GM21515 (cell line): ENCODE results near the gene NUDCD3.
A peak's percentile ranks its signal among the peaks of the same experiment; 100 is the strongest.

Experiments
- ATAC-seq: cut with Tn5 transposase; IDR thresholded peaks from one replicate; pipeline ENCODE4 v1.9.1; 2021; ENCODE audit not compliant: unreplicated experiment

NUDCD3 gene

DNA sequence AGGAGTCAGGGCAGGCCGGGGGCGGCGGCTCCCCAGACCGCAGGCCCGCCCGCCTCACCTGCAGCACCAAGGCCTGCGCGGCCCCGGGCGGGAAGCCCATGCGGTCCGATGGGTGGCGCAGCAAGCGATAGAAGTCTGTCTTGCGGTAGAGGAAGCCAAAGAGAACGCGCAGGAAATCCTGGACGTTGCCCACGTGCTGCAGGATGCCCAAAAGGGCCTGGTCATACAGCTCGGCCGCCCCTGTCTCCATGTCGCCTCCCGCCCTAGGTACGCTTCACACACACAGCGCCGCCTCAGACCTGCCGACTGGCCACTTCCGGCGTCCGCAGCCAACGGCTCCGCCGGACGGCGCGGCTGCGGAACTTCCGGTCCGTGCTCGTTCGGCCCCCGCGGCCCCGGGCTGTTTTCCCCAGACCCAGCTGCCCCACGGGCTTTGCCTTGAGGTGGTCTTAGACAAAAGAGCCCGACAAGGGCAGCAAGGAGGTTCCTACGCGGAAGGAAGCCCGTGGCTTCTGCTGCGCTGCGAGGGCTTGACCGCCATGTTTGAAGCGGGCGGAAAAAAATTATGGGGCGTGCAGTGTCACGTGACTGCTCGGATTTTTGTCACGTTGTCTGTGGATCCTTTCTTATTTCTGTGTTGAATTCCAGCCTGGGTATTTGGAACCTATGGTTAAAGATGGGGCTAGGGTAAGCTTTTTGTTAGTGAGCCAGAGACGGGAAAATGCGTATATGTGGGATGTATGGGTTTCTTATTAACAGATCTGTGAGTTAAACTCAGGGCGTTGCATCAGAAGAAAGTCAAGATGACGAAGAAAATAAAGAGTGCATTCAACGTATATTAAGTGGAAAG, at the start of gene NUDCD3:
NUDCD3 (minus strand) TSS at position 308 of the 850 bp plus-strand sequence; CDS start at position 250, 58 bp downstream.
- ATAC-seq, result peak; percentile 91

DNA sequence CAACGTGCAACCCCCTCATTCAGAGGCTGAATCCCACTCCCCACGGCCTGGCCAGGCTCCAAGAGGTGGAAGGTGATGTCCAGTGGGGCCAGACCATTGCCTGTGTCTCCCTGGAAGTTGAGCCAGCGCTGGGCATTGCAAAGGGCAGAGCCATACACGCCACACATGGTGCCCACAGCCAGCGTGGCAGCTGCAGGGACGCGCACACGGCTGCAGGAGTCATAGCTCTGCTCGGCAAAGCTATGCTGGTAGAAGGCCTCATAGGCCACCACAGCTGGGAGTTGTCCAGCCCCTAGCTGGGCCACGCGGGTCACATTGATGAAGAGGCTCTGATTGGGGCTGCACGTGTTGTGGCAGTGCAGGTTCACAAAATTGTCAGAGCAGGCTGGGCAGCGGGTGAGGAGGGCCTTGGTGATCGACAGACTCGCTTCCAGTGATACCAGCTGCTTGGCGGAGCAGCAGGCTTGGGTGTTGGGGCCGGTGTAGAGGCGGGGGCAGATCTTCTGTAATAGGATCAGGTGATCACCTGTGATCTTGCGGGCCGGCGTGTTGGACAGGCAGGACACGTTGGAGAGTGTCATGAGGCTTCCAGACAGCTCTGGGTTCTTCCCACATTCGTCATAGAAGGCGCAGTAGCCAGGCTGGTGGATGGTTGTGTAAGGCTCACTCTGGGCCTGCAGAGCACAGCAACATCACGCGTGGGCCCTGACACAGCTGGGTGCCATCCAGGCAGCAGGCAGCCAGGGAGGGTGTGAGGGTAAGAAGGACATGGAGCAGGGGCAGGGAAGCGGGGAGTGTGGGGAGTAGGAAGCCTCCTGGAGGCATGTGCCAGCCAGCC, 49.4 kb upstream of the NUDCD3 start:
- ATAC-seq, result no peak

DNA sequence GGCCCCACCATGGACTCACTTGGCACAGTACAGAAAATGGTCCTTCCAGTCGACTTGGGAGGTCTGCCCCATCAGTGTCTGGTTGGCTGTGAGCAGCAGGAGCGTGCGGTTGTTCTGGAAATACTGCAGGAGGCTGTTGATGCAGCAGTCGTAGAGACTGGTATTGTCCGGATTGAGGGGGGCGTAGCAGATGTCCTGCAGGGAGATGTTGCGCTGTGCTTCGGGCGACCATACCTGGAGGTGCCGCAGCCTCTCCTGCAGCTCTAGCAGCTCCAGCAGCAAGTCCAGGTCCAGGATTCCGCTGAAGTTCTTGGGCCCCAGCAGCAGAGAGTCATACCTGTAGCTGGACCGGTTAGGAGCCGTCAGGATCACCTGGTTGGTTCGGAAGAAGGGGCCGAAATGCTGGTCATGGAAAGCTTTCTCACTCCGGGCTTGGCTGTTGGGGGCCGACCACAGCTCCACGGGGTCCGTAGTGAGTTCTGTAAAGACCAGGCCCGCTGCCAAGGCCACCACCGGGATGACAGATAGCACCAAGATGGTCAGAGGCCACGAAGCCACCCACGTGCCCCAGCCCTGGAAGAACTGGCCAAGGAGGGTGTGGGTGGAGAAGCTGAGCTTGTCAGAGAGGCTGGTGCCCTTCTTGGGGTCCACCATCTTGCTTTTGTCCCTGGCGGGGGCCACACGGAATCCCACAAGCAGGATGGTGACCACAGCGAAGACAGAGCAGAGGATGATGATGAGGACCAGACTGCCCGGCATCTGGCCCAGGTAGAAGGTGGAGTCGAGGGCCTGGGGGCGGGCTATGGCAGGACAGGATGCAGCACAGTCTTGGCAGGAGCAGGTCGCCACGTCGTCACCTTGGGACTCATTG, 48.6 kb upstream of the NUDCD3 start:
- no peak for ATAC-seq

DNA sequence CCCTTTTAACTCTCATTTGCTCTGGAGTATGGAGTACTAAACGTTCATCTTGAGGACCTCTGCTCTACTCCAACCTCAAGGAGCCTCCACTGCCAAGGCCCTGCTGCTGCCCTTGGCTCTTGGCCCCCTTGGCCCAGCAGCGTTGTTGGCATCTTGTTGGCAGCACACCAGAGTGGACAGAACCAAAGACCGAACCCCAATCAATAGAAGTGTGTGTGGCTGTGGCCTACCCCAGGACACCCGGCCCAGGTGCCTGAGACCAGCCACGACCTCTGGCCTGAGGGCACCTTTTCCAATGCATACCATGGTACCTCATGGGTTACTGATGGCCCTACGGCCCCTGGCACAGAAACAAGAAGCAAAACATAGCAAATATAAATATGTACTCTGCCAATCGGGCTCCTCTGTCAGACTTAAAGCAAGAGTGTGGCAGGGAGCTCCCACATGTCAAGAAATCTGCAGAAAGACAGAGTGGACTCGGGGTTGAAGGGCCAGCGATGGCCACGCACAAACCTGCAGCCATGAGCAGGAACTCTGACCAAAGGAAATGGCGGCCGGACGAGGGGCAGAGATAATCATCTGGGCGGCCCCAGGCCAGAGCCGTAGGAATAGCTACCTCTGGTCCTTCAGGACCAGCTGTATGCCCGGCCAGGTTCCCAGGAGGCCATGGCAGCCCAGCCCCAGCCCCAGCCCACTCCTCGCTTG, 47.8 kb upstream of the NUDCD3 start:
- no peak for ATAC-seq

DNA sequence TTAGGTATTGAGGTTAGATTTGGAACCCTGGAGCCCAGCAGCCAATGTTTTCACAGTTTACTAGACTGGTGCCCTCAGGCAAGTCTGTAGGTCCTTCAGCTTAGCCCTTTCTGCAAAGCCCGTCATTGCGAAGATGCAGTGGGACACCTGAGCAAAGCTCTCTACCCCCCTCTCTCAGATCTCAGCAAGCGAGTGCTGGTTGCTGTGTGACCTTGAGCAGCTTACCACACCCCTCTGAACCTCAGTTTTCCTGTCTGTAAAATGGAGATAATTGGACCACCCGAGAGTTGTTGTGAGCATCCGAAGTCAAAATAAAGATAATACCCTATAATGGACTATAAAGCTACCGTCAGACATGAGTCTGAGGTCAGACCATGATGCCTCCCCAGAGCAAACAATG, 47.0 kb upstream of the NUDCD3 start:
- no peak for ATAC-seq

DNA sequence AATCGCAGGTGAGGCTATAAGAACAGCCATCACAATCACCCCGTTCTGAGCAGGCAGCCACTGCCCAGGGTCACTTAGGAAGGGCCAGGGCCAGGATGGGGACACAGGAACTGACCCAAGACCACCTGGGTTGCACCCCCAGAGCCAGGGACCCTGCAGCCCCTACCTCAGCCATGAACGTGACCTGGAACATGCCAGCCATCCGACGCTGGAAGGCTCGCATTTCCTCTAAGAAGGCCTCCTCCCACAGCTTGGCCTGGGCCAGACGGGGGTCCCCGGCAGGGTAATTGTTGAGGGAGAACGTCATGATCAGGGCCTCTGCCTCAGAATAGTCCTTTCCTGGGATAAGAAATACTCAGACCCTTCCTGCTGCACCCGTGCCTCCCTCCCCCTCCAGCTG, 45.6 kb upstream of the NUDCD3 start:
- no peak for ATAC-seq

DNA sequence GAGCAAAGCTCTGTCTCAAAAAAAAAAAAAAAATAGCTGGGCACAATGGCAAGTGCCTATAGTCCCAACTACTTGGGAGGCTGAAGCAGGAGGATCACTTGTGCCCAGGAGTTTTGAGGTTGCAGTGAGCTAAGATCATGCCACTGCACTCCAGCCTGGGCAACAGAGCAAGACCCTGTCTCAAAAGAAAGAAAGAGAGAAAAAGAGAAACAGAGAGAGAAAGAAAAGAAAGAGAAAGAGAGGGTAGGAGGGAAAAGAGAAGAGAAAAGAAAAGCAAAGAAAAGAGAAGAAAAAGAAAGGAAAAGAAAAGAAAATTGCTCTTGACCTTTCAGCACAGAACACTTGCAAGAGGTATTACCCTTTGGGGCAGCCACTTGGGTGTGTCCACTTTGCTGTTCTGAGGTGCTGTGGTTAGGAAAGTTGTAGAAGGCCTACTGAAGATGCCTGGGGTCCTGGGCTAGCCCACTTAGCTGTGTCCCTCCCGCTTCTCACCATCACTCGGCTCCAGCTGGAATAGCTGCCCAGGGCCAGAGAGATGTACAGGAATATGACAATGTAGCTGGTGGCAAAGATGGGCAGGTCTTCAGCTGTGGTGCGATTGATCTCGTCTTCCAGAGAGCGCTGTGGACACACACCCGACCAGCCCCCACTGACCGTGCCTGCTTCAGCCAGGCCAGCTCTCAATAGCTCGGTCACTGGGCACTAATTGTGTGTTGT, 45.0 kb upstream of the NUDCD3 start:
- ATAC-seq, result no peak

DNA sequence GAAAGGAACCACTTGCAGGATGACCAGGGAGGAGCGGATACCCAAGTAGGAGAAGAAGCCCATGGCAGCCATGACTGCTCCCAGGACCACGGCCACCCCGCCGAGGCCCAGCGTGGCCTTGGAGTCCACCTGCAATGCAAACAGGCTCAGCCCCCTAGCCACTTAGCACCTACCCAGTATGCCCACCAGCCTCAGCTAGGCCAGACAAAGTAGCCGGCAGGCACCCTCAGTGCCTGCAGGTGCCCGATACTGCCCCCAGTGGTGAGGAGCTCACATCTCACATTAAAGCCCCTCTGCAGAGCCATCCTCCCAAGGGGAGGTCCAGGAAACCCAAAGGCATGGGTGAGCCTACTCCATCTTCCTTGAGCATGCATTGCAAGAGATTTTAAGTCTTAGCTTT, 44.0 kb upstream of the NUDCD3 start:
- no peak for ATAC-seq

DNA sequence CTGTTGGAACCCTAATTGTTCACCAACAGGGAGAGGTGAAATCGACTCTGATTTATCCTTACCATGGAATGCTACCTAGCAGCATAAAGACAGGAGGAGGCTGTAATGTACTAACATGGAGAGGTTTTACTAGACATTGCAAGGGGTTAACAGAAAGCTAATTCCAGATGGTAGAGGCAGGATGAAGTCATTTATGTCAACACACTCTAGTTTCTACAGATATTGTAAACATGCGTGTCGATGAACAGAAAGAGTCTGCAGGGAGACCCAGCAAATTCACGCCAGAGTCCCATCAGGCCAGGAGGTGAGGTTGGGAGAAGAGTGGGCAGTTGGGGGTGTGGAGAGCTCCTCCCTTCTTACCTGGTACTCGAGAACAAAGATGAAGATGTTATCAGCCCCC, 43.6 kb upstream of the NUDCD3 start:
- no peak for ATAC-seq

DNA sequence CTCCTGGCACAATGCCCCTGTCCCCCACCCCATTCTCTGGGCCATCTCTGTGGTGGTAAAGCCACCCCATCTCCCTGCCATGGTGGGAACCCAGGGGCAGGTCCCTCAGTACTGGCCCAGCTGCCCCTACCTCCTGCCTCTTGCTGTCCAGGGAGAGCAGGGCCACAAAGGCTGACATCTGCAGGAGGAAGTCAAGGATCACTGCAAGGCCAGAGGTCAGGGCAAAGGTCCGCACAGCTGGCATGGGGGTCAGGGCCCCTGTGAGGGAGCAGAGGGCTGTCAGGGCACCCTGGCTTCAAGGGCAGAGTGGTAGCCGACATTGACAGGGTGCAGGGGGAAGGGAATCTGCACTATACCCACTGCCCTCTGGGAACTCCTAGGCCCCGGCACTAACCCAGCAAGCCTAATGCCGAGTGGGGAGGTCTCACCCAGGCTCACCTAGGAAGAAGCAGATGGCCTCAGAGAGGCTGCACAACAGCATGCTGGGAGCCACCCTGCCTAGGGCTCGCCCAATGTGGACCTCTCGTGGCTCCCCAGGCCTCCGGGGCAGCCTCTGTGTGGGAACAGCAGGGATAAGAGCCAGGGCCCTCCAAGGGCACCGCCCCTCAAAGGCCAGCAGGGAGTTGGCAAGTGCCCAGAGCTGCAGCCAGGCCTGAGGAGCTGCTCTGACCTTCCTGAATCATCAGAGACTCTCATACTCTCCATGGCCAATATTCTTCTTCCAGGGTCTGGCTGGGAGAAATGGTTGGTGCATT, 43.0 kb upstream of the NUDCD3 start:
- ATAC-seq, result no peak

DNA sequence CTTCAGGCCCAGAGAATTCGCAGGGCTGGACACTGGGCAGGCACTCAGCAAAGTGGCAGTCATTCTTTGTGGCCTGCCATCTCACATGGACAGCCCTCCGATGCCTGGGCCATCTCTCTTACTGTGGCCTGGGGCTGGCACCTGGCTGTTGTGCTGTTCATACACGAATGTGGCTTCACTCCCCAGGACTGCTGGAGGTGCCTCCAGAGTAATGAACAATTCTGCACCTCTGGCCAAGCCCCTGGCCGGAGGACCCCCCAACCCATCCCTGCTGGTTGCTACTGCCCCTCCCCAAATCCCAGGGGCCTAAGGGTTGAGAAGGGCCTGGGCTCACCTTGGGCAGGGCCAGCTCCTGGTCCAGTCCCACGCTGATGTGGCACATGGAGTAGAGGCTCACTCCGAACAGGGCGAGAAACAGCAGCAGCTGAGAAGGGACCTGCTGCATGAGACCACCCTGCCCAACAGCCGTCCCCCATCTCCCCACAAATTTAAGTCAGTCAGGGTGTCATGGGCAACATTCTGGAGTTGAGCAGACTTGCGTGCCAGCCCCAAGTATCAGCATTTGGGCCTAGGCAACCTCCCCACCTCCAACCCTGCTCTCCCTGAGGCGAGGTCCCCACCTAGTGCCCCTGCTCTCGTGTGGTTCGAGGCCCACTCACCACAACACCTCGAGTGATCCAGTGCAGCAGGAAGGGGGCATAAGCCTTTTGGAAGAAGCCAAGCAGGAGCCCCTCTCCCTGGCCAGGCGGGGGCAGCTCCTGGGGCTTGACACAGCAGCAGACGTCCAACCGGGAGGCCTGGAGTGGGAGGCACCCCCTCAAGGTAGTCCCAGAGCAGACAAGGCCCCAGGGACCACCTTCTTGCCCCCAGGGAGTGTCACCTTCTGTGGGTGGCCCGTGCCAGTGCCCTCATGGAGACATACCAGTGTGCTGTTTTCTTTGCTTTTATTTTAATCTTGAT, 41.2 kb upstream of the NUDCD3 start:
- no peak for ATAC-seq

DNA sequence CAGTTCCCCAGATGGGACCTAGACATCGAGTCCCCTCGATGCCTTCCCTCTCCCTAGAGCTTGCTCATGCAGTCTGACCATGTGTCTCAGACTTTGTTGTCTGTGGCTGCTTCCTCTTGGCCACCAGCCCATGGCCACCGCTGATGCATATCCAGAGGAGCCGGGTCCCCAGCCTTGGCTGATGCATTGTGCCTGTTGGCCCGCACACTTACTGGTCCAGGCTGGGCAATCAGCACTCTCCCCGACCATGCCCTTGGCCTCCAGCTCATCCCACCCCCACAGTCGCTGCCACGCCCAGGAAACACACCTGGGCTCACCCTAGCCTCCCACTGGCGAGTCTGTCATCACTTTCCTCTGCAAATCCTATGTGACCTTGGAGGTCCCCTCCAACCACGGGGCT, 40.5 kb upstream of the NUDCD3 start:
- ATAC-seq, result no peak

DNA sequence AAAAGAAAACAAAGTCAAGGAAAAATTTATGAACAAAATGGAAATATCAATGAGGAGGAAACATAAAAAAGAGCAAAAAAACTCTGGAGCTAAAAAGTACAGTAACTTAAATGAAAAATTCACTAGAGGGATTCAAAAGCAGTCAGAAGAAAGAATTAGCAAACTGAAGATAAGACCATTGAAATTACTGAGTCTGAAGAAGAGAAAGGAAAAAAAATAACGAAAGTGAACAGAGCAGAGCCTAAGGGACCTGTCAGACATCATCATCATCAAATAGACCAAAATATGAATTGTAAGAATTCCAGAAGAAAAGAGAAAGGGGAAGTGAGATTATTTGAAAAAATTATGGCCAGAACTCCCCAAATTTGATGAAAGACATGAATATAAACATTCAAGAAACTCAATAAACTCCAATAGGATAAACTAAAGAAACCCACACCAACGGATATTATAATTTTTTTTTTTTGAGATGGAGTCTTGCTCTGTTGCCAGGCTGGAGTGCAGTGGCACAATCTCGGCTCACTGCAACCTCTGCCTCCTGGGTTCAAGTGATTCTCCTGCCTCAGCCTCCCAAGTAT, 34.4 kb upstream of the NUDCD3 start:
- no peak for ATAC-seq

DNA sequence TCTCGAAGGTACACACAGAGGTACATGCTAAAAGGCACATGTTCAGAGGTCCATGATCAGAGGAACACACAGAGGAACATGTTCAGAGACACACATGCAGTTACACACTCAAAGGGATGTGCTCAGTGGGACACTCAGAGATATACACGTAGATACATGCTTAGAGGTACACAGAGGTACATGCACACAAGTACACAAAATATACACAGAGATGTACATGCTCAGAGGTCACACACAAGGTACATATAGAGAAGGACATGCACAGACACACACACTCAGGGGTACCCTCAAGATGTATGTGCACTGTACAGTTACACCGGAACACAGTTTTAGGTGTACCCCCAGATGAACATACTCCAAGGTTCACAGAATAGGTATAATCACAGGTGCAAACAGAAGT, 31.9 kb upstream of the NUDCD3 start:
- ATAC-seq, result no peak

DNA sequence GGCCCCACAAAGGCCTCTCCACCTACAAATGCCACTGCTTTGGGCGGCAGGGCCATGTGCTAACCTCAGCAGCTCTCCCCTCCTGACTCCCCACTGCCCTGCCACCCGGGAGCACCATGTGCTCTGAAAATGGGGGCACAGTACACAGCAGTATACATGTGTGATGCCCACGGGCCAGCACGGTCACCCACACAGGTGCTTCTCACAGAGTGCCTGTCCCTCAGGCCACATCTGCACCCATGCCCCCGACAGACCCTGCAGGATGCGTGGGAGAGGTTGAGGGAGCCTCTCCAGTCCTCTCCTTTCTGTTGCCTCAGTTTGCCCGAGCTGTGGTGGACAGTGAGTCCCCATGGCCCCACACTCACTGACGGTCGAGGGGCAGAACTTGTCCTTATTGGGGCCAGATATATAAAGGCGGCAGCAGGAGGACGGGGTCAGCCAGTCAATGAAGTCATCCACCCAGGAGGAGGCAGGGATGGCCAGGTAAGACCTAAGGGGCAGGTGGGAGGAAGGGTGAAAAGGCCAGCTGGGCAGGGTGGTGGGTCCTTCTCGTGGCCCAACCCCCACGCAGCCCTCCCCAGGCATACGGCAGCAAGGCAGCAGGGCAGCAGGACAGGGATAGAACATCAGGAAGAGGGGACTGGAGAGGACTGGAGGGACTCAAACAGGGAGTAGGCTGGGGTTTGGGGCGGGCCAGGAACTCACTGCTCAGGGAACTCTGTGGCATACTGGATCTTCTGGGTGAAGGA, 31.1 kb upstream of the NUDCD3 start:
- ATAC-seq, result no peak

DNA sequence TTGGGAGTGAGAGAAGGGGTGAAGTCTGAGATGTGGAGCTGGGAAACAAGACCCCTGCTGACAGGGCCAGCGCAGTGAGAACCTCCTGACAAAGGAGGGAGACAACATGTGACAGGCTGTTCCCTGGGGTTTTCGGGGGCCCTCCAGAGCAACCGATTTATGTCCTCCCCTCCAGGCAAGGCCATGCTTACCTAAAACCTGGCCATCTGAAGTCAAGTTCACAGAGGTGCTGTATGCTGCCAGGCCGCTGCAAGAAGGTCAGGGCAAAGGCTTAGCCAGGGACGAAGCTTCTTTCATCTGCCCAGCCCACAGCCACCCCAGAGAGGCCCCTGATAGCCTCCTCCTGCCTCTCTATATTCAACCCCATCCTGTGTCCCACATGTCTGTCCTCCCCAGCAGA, 30.1 kb upstream of the NUDCD3 start:
- no peak for ATAC-seq

DNA sequence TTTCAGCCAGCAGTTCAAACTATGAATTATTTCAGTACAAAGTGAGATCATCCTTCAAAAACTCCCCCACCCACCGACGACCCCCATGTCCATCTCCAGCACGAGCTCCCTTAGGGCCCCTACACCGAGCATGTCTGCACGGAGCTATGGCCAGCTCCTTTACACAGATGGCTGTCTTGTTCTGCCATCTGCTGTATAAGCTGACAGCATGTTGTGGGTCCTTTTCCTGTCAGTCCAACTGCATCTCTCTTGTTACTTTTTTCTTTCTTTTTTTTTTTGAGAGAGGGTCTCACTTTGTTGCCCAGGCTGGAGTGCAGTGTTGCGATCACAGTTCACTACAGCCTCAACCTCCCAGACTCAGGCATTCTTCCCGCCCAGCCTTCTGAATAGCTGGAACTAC, 29.1 kb upstream of the NUDCD3 start:
- no peak for ATAC-seq
